ENCODE measurements around the gene KLHL2. TPM values are rescaled to one million over a fixed set of nuclear protein-coding genes. Genes with fewer than 3 reads are reported as not detected.

KLHL2 gene
- total and polyA plus RNA-seq, 2 experiments from 2014 or later = 8.2 to 21.3 TPM

- no peak overlapping the region for H2AFZ ChIP-seq
- TF ChIP-seq CTCF (IDR thresholded peaks at IDR 0.05; ENCODE audit: poor library complexity) = no peak
- TF ChIP-seq EZH2phosphoT487 (IDR thresholded peaks at IDR 0.05; ENCODE audit: low read depth, severe bottlenecking, unreplicated experiment) = no peak
- no peak for TF ChIP-seq EZH2 (IDR thresholded peaks at IDR 0.05; ENCODE audit: borderline replicate concordance)
- no peak for DNase-seq (ENCODE audit: low spot score)
- no peaks in the 10 kb centered on the region for H3K27me3 ChIP-seq
- WGBS (ENCODE audit: low lambda C conversion rate, missing lambda C conversion rate) = 91% methylated on average over 5 of the region's 5 CpGs
- no peaks in the 10 kb centered on the region for H3K9me2 ChIP-seq (replicated peaks; ENCODE audit: insufficient read depth)
- H3K4me3 ChIP-seq = no peak overlapping the region
- no peaks in the 10 kb centered on the region for H3K4me1 ChIP-seq (ENCODE audit: insufficient read depth)
- H4K20me1 ChIP-seq (ENCODE audit: insufficient read depth, poor library complexity, severe bottlenecking) = no peaks in the 10 kb centered on the region
- H3K79me2 ChIP-seq = no peaks in the 10 kb centered on the region
- no peaks in the 10 kb centered on the region for H3K9me3 ChIP-seq (ENCODE audit: low read depth)
- H3K36me3 ChIP-seq (replicated peaks; ENCODE audit: insufficient read depth, low read depth) = no peaks in the 10 kb centered on the region
- no peak overlapping the region for H3K4me2 ChIP-seq
- no peak overlapping the region for H3K27ac ChIP-seq
Measured at GRCh38 chr4:165319030-165319429, 111.7 kb downstream of the KLHL2 start.

- TF ChIP-seq EZH2 (IDR thresholded peaks at IDR 0.05; ENCODE audit: borderline replicate concordance) = no peak
- no peak for TF ChIP-seq EZH2phosphoT487 (IDR thresholded peaks at IDR 0.05; ENCODE audit: low read depth, severe bottlenecking, unreplicated experiment)
- no peak for TF ChIP-seq CTCF (IDR thresholded peaks at IDR 0.05; ENCODE audit: poor library complexity)
- H3K27ac ChIP-seq = no peak overlapping the region
- H4K20me1 ChIP-seq (ENCODE audit: insufficient read depth, poor library complexity, severe bottlenecking) = no peaks in the 10 kb centered on the region
- H3K27me3 ChIP-seq = no peaks in the 10 kb centered on the region
- WGBS (ENCODE audit: low lambda C conversion rate, missing lambda C conversion rate) = 95% methylated on average over 5 of the region's 5 CpGs
- no peak overlapping the region for H3K4me2 ChIP-seq
- no peaks in the 10 kb centered on the region for H3K4me1 ChIP-seq (ENCODE audit: insufficient read depth)
- DNase-seq (ENCODE audit: low spot score) = no peak
- no peaks in the 10 kb centered on the region for H3K36me3 ChIP-seq (replicated peaks; ENCODE audit: insufficient read depth, low read depth)
- H3K79me2 ChIP-seq = no peaks in the 10 kb centered on the region
- no peak overlapping the region for H3K4me3 ChIP-seq
- H3K9me2 ChIP-seq (replicated peaks; ENCODE audit: insufficient read depth) = no peaks in the 10 kb centered on the region
- no peaks in the 10 kb centered on the region for H3K9me3 ChIP-seq (ENCODE audit: low read depth)
- H2AFZ ChIP-seq = no peak overlapping the region
Measured at GRCh38 chr4:165319509-165319908, 112.1 kb downstream of the KLHL2 start.

GRCh38 chr4:165324236-165324917 is 117.0 kb downstream of the KLHL2 start:
- Histone ChIP-seq H3K27me3 (no peaks in the 10 kb centered on the region), H3K9me2 (replicated peaks; ENCODE audit: insufficient read depth) (no peaks in the 10 kb centered on the region), H3K79me2 (peaks cover 18% of the 10 kb centered on the region), H3K4me3 (no peak overlapping the region), H3K36me3 (replicated peaks; ENCODE audit: insufficient read depth, low read depth) (no peaks in the 10 kb centered on the region), H4K20me1 (ENCODE audit: insufficient read depth, poor library complexity, severe bottlenecking) (peaks cover 12% of the 10 kb centered on the region), H2AFZ (no peak overlapping the region), H3K9me3 (ENCODE audit: low read depth) (no peaks in the 10 kb centered on the region), H3K27ac (peak overlapping the region; percentile 95), H3K4me1 (ENCODE audit: insufficient read depth) (peaks cover 6% of the 10 kb centered on the region), H3K4me2 (peak overlapping the region; percentile 28)
- DNase-seq (ENCODE audit: low spot score) = peak; percentile 41
- WGBS (ENCODE audit: low lambda C conversion rate, missing lambda C conversion rate) = 77% methylated on average over 7 of the region's 7 CpGs
- TF ChIP-seq CTCF (IDR thresholded peaks at IDR 0.05; ENCODE audit: poor library complexity) (no peak), EZH2 (IDR thresholded peaks at IDR 0.05; ENCODE audit: borderline replicate concordance) (no peak), EZH2phosphoT487 (IDR thresholded peaks at IDR 0.05; ENCODE audit: low read depth, severe bottlenecking, unreplicated experiment) (no peak)
